GM12878 (cell line): ENCODE measurements around the gene DDX31. TPM values are rescaled to one million over a fixed set of nuclear protein-coding genes. Genes with fewer than 3 reads are reported as not detected.

ENCODE experiments used
- ATAC-seq: fragments of 200-7000 bp; cut with Tn5 transposase; 3 replicates; pipeline ENCODE4 v1.9.1; 2020; ENCODE audit warnings: mild to moderate bottlenecking, moderate library complexity
- BruUV-seq: library from RNA; stranded (reverse); fragments of 400-500 nt; replicated peaks from 2 replicates; lab custom pipeline; 2021; lab: Mats Ljungman, UMichigan
- CTCF ChIA-PET: fragments of 300-600 bp; sonication (Branson Sonifier 250); formaldehyde crosslinking; extraction: SDS; loops from one replicate; lab custom pipeline; 2021; ENCODE audit warnings: inconsistent platforms; lab: Yijun Ruan, JAX
- POLR2A ChIA-PET: fragments of 350-600 bp; formaldehyde crosslinking; extraction: SDS; loops from one replicate; lab custom pipeline; 2021; ENCODE audit warnings: inconsistent platforms; lab: Charles Lee
- RAD21 ChIA-PET: fragments of 300-600 bp; sonication (Branson Sonifier 250); formaldehyde crosslinking; loops from one replicate; lab custom pipeline; 2023; ENCODE audit warnings: antibody characterized with exemption; ENCODE audit not compliant: unreplicated experiment; lab: Charles Lee
- SMC1A ChIA-PET: fragments of 300-600 bp; sonication (Branson Sonifier 250); formaldehyde crosslinking; loops from one replicate; lab custom pipeline; 2023; ENCODE audit not compliant: unreplicated experiment, uncharacterized antibody; lab: Charles Lee
- DNase-seq: peaks from one replicate; pipeline ENCODE4 v3.0.0-alpha.2; 2011; ENCODE audit warnings: low read depth, low spot score
- FAIRE-seq: peaks from 3 replicates; lab custom pipeline; 2011; peaks lifted over from hg19 to GRCh38; lab: Jason Lieb, UNC
- H2AFZ ChIP-seq: 2 replicates; pipeline ENCODE4 v1.6.0; 2011; ENCODE audit warnings: low read depth, low read length, control low read depth; ENCODE audit not compliant: control insufficient read depth
- H3K27ac ChIP-seq: 2 replicates; pipeline ENCODE4 v1.5.1; 2011; ENCODE audit warnings: control low read depth; ENCODE audit not compliant: control insufficient read depth, insufficient read depth
- H3K27me3 ChIP-seq, 2 experiments: replicated peaks in 1 of 2; 2 replicates each; pipeline versions ENCODE4 v1.6.0 to v1.6.1; 2011; ENCODE audit warnings: low read length in 1 of 2; ENCODE audit not compliant: control insufficient read depth in 2 of 2, insufficient read depth in 2 of 2
- H3K36me3 ChIP-seq, 2 experiments: 2 replicates each; pipeline ENCODE4 v1.5.1; 2011; ENCODE audit warnings: low read length in 1 of 2; ENCODE audit not compliant: control insufficient read depth in 2 of 2, insufficient read depth in 2 of 2
- H3K4me1 ChIP-seq: 2 replicates; pipeline ENCODE4 v1.6.1; 2011; ENCODE audit warnings: mild to moderate bottlenecking, low read length, moderate library complexity, mixed read lengths; ENCODE audit not compliant: control insufficient read depth, insufficient read depth
- H3K4me2 ChIP-seq: 2 replicates; pipeline ENCODE4 v1.6.0; 2011; ENCODE audit warnings: control low read depth; ENCODE audit not compliant: control insufficient read depth, insufficient read depth
- H3K4me3 ChIP-seq: fragments of 200-600 bp; sonication (generic); 2 replicates; pipeline ENCODE4 v1.5.1; 2016
- H3K79me2 ChIP-seq: 2 replicates; pipeline ENCODE4 v1.6.0; 2011; ENCODE audit warnings: low read length; ENCODE audit not compliant: control insufficient read depth, insufficient read depth
- H3K9ac ChIP-seq: 2 replicates; pipeline ENCODE4 v1.8.0; 2011; ENCODE audit warnings: low read length, control low read depth, mixed read lengths; ENCODE audit not compliant: control insufficient read depth, insufficient read depth
- H3K9me3 ChIP-seq: replicated peaks from 3 replicates; pipeline ENCODE4 v1.5.1; 2011; ENCODE audit warnings: mild to moderate bottlenecking, low read length; ENCODE audit not compliant: control insufficient read depth, insufficient read depth
- H4K20me1 ChIP-seq: 2 replicates; pipeline ENCODE4 v1.6.0; 2011; ENCODE audit not compliant: control insufficient read depth, insufficient read depth
- ATF3 ChIP-seq: IDR thresholded peaks from 2 replicates; pipeline ENCODE4 v1.6.1; 2011; ENCODE audit warnings: low read depth, mild to moderate bottlenecking, low read length, moderate library complexity, borderline replicate concordance; ENCODE audit errors: extremely low read depth
- BRCA1 ChIP-seq: IDR thresholded peaks from 2 replicates; pipeline ENCODE4 v1.6.1; 2011; ENCODE audit warnings: low read depth, low read length, improper control_type of control experiment
- CHD4 ChIP-seq: fragments of 200-600 bp; sonication (generic); IDR thresholded peaks from 2 replicates; pipeline ENCODE4 v1.6.1; 2016; ENCODE audit warnings: mild to moderate bottlenecking
- CREM ChIP-seq: IDR thresholded peaks from 2 replicates; pipeline ENCODE4 v1.6.1; 2014; ENCODE audit warnings: antibody characterized with exemption, low read depth
- CTCF ChIP-seq, 3 experiments: IDR thresholded peaks in 2 of 3; conservative IDR thresholded peaks in 1 of 3; 2 replicates each; pipeline ENCODE4 v1.5.1; 2011; ENCODE audit warnings: low read depth in 3 of 3, low read length in 3 of 3, mild to moderate bottlenecking in 3 of 3, control low read depth in 2 of 3, moderate library complexity in 2 of 3, inconsistent platforms in 1 of 3, mixed read lengths in 1 of 3; ENCODE audit not compliant: control insufficient read depth in 2 of 3, insufficient read depth in 1 of 3; ENCODE audit errors: extremely low read depth in 1 of 3
- MTA3 ChIP-seq: IDR thresholded peaks from 2 replicates; pipeline ENCODE4 v1.6.1; 2012; ENCODE audit warnings: low read length, inconsistent platforms, borderline replicate concordance
- MYC ChIP-seq: IDR thresholded peaks from 2 replicates; pipeline ENCODE4 v1.6.1; 2011; ENCODE audit warnings: mild to moderate bottlenecking, low read length, moderate library complexity, inconsistent platforms; ENCODE audit not compliant: insufficient read depth, insufficient replicate concordance, insufficient read length, severe bottlenecking
- POLR2AphosphoS2 ChIP-seq: IDR thresholded peaks from 2 replicates; pipeline ENCODE4 v1.6.1; 2011; ENCODE audit warnings: low read depth, mild to moderate bottlenecking, low read length, improper control_type of control experiment, moderate library complexity
- SKIL ChIP-seq: fragments of 450-650 bp; IDR thresholded peaks from 2 replicates; pipeline ENCODE4 v1.6.1; 2017; ENCODE audit warnings: mild to moderate bottlenecking, low read depth, inconsistent platforms; ENCODE audit not compliant: poor library complexity, severe bottlenecking
- SMC3 ChIP-seq: IDR thresholded peaks from 2 replicates; pipeline ENCODE4 v1.6.1; 2011; ENCODE audit warnings: low read length, improper control_type of control experiment, borderline replicate concordance
- SREBF1 ChIP-seq: IDR thresholded peaks from 2 replicates; pipeline ENCODE4 v1.6.1; 2012; ENCODE audit warnings: mild to moderate bottlenecking, low read length
- TAF1 ChIP-seq: IDR thresholded peaks from 2 replicates; pipeline ENCODE4 v1.6.1; 2011; ENCODE audit warnings: mild to moderate bottlenecking, low read depth, low read length, borderline replicate concordance
- TCF12 ChIP-seq: IDR thresholded peaks from 2 replicates; pipeline ENCODE4 v1.6.1; 2011; ENCODE audit warnings: low read depth, mild to moderate bottlenecking, low read length
- TCF7 ChIP-seq: IDR thresholded peaks from 2 replicates; pipeline ENCODE4 v1.6.1; 2014; ENCODE audit warnings: antibody characterized with exemption, borderline replicate concordance
- in situ Hi-C: fragments of 300-500 bp; cut with MboI; formaldehyde crosslinking; loops from 9 replicates; pipeline ENCODE4 v1.14.3; 2018; ENCODE audit warnings: mixed read lengths
- intact Hi-C: fragments of 100-400 bp; cut with micrococcal nuclease; formaldehyde crosslinking; loops from one replicate; pipeline ENCODE4 v1.14.2; 2022; ENCODE audit not compliant: unreplicated experiment
- polyA plus RNA-seq, 11 experiments: library from polyadenylated mRNA; depleted of rRNA in 4 of 11; unstranded in 6 of 11; stranded (reverse) in 5 of 11; fragments of >200 nt; fragmentation: Nextera tagmentation in 4 of 11; fragmentation: Illumina TruSeq in 1 of 11; extraction: Ambion mirVana in 4 of 11; extraction: Trizol in 1 of 11; gene quantifications; 1 replicate in 1 of 11; 2 replicates in 10 of 11; pipeline versions ENCODE4 v1.2.1 to v1.2.3, GENCODE V29; 2011 to 2016; ENCODE audit warnings: inconsistent platforms in 2 of 11, missing spikeins in 2 of 11, low read depth in 1 of 11
- total RNA-seq, 4 experiments: library from RNA; depleted of rRNA in 3 of 4; stranded (reverse); fragments of >200 nt in 3 of 4; fragmentation: Illumina TruSeq in 1 of 4; extraction: Trizol in 1 of 4; gene quantifications; 2 replicates each; pipeline versions ENCODE4 v1.2.1 to v1.2.3, GENCODE V29; 2013 to 2021

Gene DDX31
- total and polyA plus RNA-seq, 10 of the 15 experiments (the other 5 are each of a cell fraction or from before 2014, with no cell fraction given), result 12.1 to 30.8 (median 20.8) TPM

- TF ChIP-seq POLR2AphosphoS2 (no peak), ATF3 (no peak)
- TF ChIP-seq, all 136 proteins: peak for 0
Measured at GRCh38 chr9:132578367-132578932, 91.3 kb downstream of the DDX31 start (continued).

GRCh38 chr9:132577119-132577518 lies 92.7 kb downstream of the DDX31 start:
- Histone ChIP-seq H3K27ac (no peak overlapping the region), H3K4me2 (no peak overlapping the region), H3K9ac (no peak overlapping the region), H4K20me1 (peaks cover 4% of the 10 kb centered on the region; the same call in 1 of the 2 replicates), H3K9me3 (no peaks in the 10 kb centered on the region), H3K79me2 (no peaks in the 10 kb centered on the region), H3K27me3 (peaks cover 5 to 16% of the 10 kb centered on the region in 2 experiments), H3K36me3 (no peaks in the 10 kb centered on the region), H3K4me3 (no peak overlapping the region), H3K4me1 (no peaks in the 10 kb centered on the region), H2AFZ (no peak overlapping the region)
- FAIRE-seq (no peak), DNase-seq (no peak), ATAC-seq (no peak)
- RAD21 ChIA-PET, result no interaction called here
- in situ Hi-C loops (loop anchor here (5.0 kb wide), 1 partner anchor 165 kb away; the partner anchor contains the start of gene CFAP77), intact Hi-C loops (no loop called here)
- POLR2A ChIA-PET, result no interaction called here
- TF ChIP-seq CHD4, result no peak
- TF ChIP-seq TAF1, result no peak
- TF ChIP-seq CTCF (IDR thresholded peaks at IDR 0.05 in 2 of 3, conservative IDR thresholded peaks at IDR 0.05 in 1 of 3; ENCODE audit: control insufficient read depth in 2 of 3, extremely low read depth in 1 of 3, insufficient read depth in 1 of 3, low read depth in 3 of 3, low read length in 3 of 3), result no peak
- TF ChIP-seq TCF7, result no peak
- no peak for TF ChIP-seq MYC
- TF ChIP-seq SREBF1, result no peak
- TF ChIP-seq TCF12, result no peak
- TF ChIP-seq SKIL, result no peak
- no peak for TF ChIP-seq BRCA1
- TF ChIP-seq SMC3, result no peak
- TF ChIP-seq CREM, result no peak
- no peak for TF ChIP-seq MTA3
- CTCF ChIA-PET, result interaction anchor here (4.1 kb wide), 1 partner anchor 163 kb away, joined by 39 read pairs; no protein-coding TSS in a partner anchor
- SMC1A ChIA-PET, result no interaction called here
- BruUV-seq, result no TSS peak
